Measurements from ENCODE around the gene FBL.

FBL gene

GRCh38 chr19:39807846-39808364 is 38.3 kb downstream of the FBL start:
- no peaks in the 10 kb centered on the region for H3K4me1 ChIP-seq (ENCODE audit: control insufficient read depth in 1 of 2, insufficient read depth in 2 of 2, low read length in 2 of 2)
- H3K9me3 ChIP-seq (ENCODE audit: control insufficient read depth in 1 of 2, low read length in 2 of 2): no peaks in the 10 kb centered on the region
- no peak overlapping the region for H3K4me3 ChIP-seq (ENCODE audit: low read depth in 1 of 2, low read length in 2 of 2)
- no peak overlapping the region for H3K27ac ChIP-seq (ENCODE audit: low read length)
- H3K27me3 ChIP-seq (ENCODE audit: low read depth, low read length): no peaks in the 10 kb centered on the region
- H3K36me3 ChIP-seq (ENCODE audit: control insufficient read depth in 1 of 2, insufficient read depth in 2 of 2, low read length in 2 of 2): no peaks in the 10 kb centered on the region

GRCh38 chr19:39805104-39805503 is 41.1 kb downstream of the FBL start:
- H3K9me3 ChIP-seq (ENCODE audit: control insufficient read depth in 1 of 2, low read length in 2 of 2): no peaks in the 10 kb centered on the region
- H3K27ac ChIP-seq (ENCODE audit: low read length): no peak overlapping the region
- H3K4me3 ChIP-seq (ENCODE audit: low read depth in 1 of 2, low read length in 2 of 2): no peak overlapping the region
- H3K27me3 ChIP-seq (ENCODE audit: low read depth, low read length): no peaks in the 10 kb centered on the region
- H3K4me1 ChIP-seq (ENCODE audit: control insufficient read depth in 1 of 2, insufficient read depth in 2 of 2, low read length in 2 of 2): no peaks in the 10 kb centered on the region
- H3K36me3 ChIP-seq (ENCODE audit: control insufficient read depth in 1 of 2, insufficient read depth in 2 of 2, low read length in 2 of 2): no peaks in the 10 kb centered on the region

GRCh38 chr19:39802958-39803357 is 43.2 kb downstream of the FBL start:
- H3K9me3 ChIP-seq (ENCODE audit: control insufficient read depth in 1 of 2, low read length in 2 of 2): no peaks in the 10 kb centered on the region
- H3K27ac ChIP-seq (ENCODE audit: low read length): no peak overlapping the region
- H3K27me3 ChIP-seq (ENCODE audit: low read depth, low read length): no peaks in the 10 kb centered on the region
- H3K4me1 ChIP-seq (ENCODE audit: control insufficient read depth in 1 of 2, insufficient read depth in 2 of 2, low read length in 2 of 2): no peaks in the 10 kb centered on the region
- H3K36me3 ChIP-seq (ENCODE audit: control insufficient read depth in 1 of 2, insufficient read depth in 2 of 2, low read length in 2 of 2): no peaks in the 10 kb centered on the region
- H3K4me3 ChIP-seq (ENCODE audit: low read depth in 1 of 2, low read length in 2 of 2): no peak overlapping the region

- no peak overlapping the region for H3K4me3 ChIP-seq (ENCODE audit: low read depth in 1 of 2, low read length in 2 of 2)
- H3K9me3 ChIP-seq (ENCODE audit: control insufficient read depth in 1 of 2, low read length in 2 of 2): no peaks in the 10 kb centered on the region
- H3K4me1 ChIP-seq (ENCODE audit: control insufficient read depth in 1 of 2, insufficient read depth in 2 of 2, low read length in 2 of 2): no peaks in the 10 kb centered on the region
- no peaks in the 10 kb centered on the region for H3K36me3 ChIP-seq (ENCODE audit: control insufficient read depth in 1 of 2, insufficient read depth in 2 of 2, low read length in 2 of 2)
- no peak overlapping the region for H3K27ac ChIP-seq (ENCODE audit: low read length)
- no peaks in the 10 kb centered on the region for H3K27me3 ChIP-seq (ENCODE audit: low read depth, low read length)
These were observed 49.1 kb downstream of the FBL start for GRCh38 chr19:39797083-39797482.

GRCh38 chr19:39796000-39796498 is 50.1 kb downstream of the FBL start:
- Histone ChIP-seq H3K4me1 (ENCODE audit: control insufficient read depth in 1 of 2, insufficient read depth in 2 of 2, low read length in 2 of 2) (no peaks in the 10 kb centered on the region), H3K36me3 (ENCODE audit: control insufficient read depth in 1 of 2, insufficient read depth in 2 of 2, low read length in 2 of 2) (no peaks in the 10 kb centered on the region), H3K27ac (ENCODE audit: low read length) (no peak overlapping the region), H3K27me3 (ENCODE audit: low read depth, low read length) (no peaks in the 10 kb centered on the region), H3K4me3 (ENCODE audit: low read depth in 1 of 2, low read length in 2 of 2) (no peak overlapping the region), H3K9me3 (ENCODE audit: control insufficient read depth in 1 of 2, low read length in 2 of 2) (no peaks in the 10 kb centered on the region)

- H3K4me3 ChIP-seq (ENCODE audit: low read depth in 1 of 2, low read length in 2 of 2): no peak overlapping the region
- H3K27me3 ChIP-seq (ENCODE audit: low read depth, low read length): no peaks in the 10 kb centered on the region
- H3K9me3 ChIP-seq (ENCODE audit: control insufficient read depth in 1 of 2, low read length in 2 of 2): no peaks in the 10 kb centered on the region
- H3K27ac ChIP-seq (ENCODE audit: low read length): no peak overlapping the region
- H3K4me1 ChIP-seq (ENCODE audit: control insufficient read depth in 1 of 2, insufficient read depth in 2 of 2, low read length in 2 of 2): no peaks in the 10 kb centered on the region
- no peaks in the 10 kb centered on the region for H3K36me3 ChIP-seq (ENCODE audit: control insufficient read depth in 1 of 2, insufficient read depth in 2 of 2, low read length in 2 of 2)
These were observed 51.2 kb downstream of the FBL start for GRCh38 chr19:39795001-39795400.

- no peaks in the 10 kb centered on the region for H3K4me1 ChIP-seq (ENCODE audit: control insufficient read depth in 1 of 2, insufficient read depth in 2 of 2, low read length in 2 of 2)
- peak overlapping the region; percentile 69 to 77 for H3K4me3 ChIP-seq (ENCODE audit: low read depth in 1 of 2, low read length in 2 of 2)
- H3K36me3 ChIP-seq (ENCODE audit: control insufficient read depth in 1 of 2, insufficient read depth in 2 of 2, low read length in 2 of 2): no peaks in the 10 kb centered on the region
- H3K27ac ChIP-seq (ENCODE audit: low read length): no peak overlapping the region
- no peaks in the 10 kb centered on the region for H3K27me3 ChIP-seq (ENCODE audit: low read depth, low read length)
- H3K9me3 ChIP-seq (ENCODE audit: control insufficient read depth in 1 of 2, low read length in 2 of 2): no peaks in the 10 kb centered on the region
These were observed 53.1 kb downstream of the FBL start for GRCh38 chr19:39792999-39793546.

- no peaks in the 10 kb centered on the region for H3K36me3 ChIP-seq (ENCODE audit: control insufficient read depth in 1 of 2, insufficient read depth in 2 of 2, low read length in 2 of 2)
- H3K9me3 ChIP-seq (ENCODE audit: control insufficient read depth in 1 of 2, low read length in 2 of 2): peaks cover 0 to 5% of the 10 kb centered on the region in 2 donors
- H3K4me1 ChIP-seq (ENCODE audit: control insufficient read depth in 1 of 2, insufficient read depth in 2 of 2, low read length in 2 of 2): no peaks in the 10 kb centered on the region
- no peak overlapping the region for H3K27ac ChIP-seq (ENCODE audit: low read length)
- peaks cover 7% of the 10 kb centered on the region for H3K27me3 ChIP-seq (ENCODE audit: low read depth, low read length)
- no peak overlapping the region for H3K4me3 ChIP-seq (ENCODE audit: low read depth in 1 of 2, low read length in 2 of 2)
These were observed 57.9 kb downstream of the FBL start for GRCh38 chr19:39788244-39788643.

All from muscle layer of duodenum (tissue), 2 donors.